ENCODE data around the gene RELN. TPM values are rescaled to one million over a fixed set of nuclear protein-coding genes. Genes with fewer than 3 reads are reported as not detected.

Gene RELN
- total RNA-seq, 1 experiment from 2014 or later, result 0.02 TPM

GRCh38 chr7:103918631-103919271 lies 70.7 kb downstream of the RELN start:
- H3K27me3 ChIP-seq (ENCODE audit: insufficient read depth, low read length), result no peaks in the 10 kb centered on the region

More at GRCh38 chr7:103918631-103919271, 70.7 kb downstream of the RELN start:
- Histone ChIP-seq H3K79me2 (ENCODE audit: insufficient read depth, low read length) (no peaks in the 10 kb centered on the region), H3K23ac (ENCODE audit: insufficient read length, low read depth, low read length) (no peak overlapping the region), H2AFZ (ENCODE audit: low read length) (no peak overlapping the region), H3K9me3 (ENCODE audit: control insufficient read depth, low read depth, low read length) (no peaks in the 10 kb centered on the region), H4K20me1 (ENCODE audit: control insufficient read depth, insufficient read depth, insufficient read length) (no peaks in the 10 kb centered on the region), H3K23me2 (ENCODE audit: insufficient read length, low read depth, low read length, poor library complexity, severe bottlenecking) (no peaks in the 10 kb centered on the region), H2BK20ac (ENCODE audit: low read depth, low read length, poor library complexity, severe bottlenecking) (no peak overlapping the region), H2BK5ac (ENCODE audit: insufficient read length, low read length) (no peak overlapping the region), H2BK120ac (ENCODE audit: low read depth, low read length, poor library complexity, severe bottlenecking) (no peak overlapping the region), H2BK12ac (ENCODE audit: insufficient read length, low read depth, low read length) (no peak overlapping the region), H2BK15ac (ENCODE audit: low read depth, low read length) (no peak overlapping the region), H3K9ac (ENCODE audit: extremely low read depth, insufficient read length, low read length) (no peak overlapping the region), H2AK5ac (ENCODE audit: insufficient read length, low read length) (no peak overlapping the region), H3K79me1 (ENCODE audit: insufficient read depth, low read depth, low read length, poor library complexity, severe bottlenecking) (no peaks in the 10 kb centered on the region), H3T11ph (ENCODE audit: low read length) (no peak overlapping the region), H4K8ac (replicated peaks; ENCODE audit: insufficient read length, low read depth, low read length) (no peak overlapping the region), H3K4ac (ENCODE audit: low read depth, low read length) (no peak overlapping the region), H3K14ac (ENCODE audit: insufficient read depth, low read length) (no peak overlapping the region), H4K5ac (ENCODE audit: insufficient read length, low read depth, low read length) (no peak overlapping the region), H4K91ac (ENCODE audit: insufficient read length, low read depth, low read length) (no peak overlapping the region), H3K4me2 (ENCODE audit: insufficient read depth, insufficient read length, low read length) (no peak overlapping the region), H3K56ac (ENCODE audit: insufficient read length, low read depth, low read length) (no peak overlapping the region), H3K27ac (ENCODE audit: insufficient read length, low read depth, low read length) (no peak overlapping the region), H3K4me1 (ENCODE audit: insufficient read depth, low read length) (no peaks in the 10 kb centered on the region), H3K18ac (ENCODE audit: insufficient read length, low read depth, low read length) (no peak overlapping the region)
- no peak overlapping the region for H3K27ac Mint-ChIP-seq
- TF ChIP-seq CTCF (conservative IDR thresholded peaks at IDR 0.05), result no peak
- no peak for DNase-seq
- no CpG with 5 or more reads among the region's 5 CpGs for WGBS (ENCODE audit: extremely low coverage, insufficient read length, low lambda C conversion rate)
- peaks cover 2% of the 10 kb centered on the region; the same call in 1 of the 2 replicates for H3K27me3 Mint-ChIP-seq (ENCODE audit: low read depth)
- H3K4me1 Mint-ChIP-seq, result peaks cover 4 to 8% of the 10 kb centered on the region in 2 experiments; a peak in 3 of 4 replicates
- H3K9me3 Mint-ChIP-seq, result no peaks in the 10 kb centered on the region
- no peaks in the 10 kb centered on the region for H3K36me3 Mint-ChIP-seq (ENCODE audit: insufficient read depth in 1 of 3, low read depth in 3 of 3)
- no peak overlapping the region for H3K4me3 Mint-ChIP-seq

All from H9 (cell line).